Body of pancreas (tissue), 4 donors: ENCODE results near the gene YIF1B. TPM values are rescaled to one million over a fixed set of nuclear protein-coding genes. Genes with fewer than 3 reads are reported as not detected.
A peak's percentile ranks its signal among the peaks of the same experiment; 100 is the strongest.
"Not testable (repeated sequence)": the region's sequence is repeated elsewhere in the genome, so short reads cannot be mapped to it uniquely, and the experiment has no call there.

ENCODE experiments used
- ATAC-seq: fragments of 150-250 bp; one replicate; pipeline ENCODE4 v1.9.1; 2016
- DNase-seq, 4 donors: peaks; one replicate each; pipeline ENCODE4 v3.0.0-alpha.2; 2019
- H3K27ac ChIP-seq, 4 donors: fragments of 200-600 bp; sonication (generic); 1 replicate in 3 of 4; 2 replicates in 1 of 4; pipeline versions ENCODE4 v1.5.1 to v1.6.1; 2016 to 2019; ENCODE audit warnings: mild to moderate bottlenecking in 1 of 4, mixed read lengths in 1 of 4, moderate library complexity in 1 of 4
- H3K27me3 ChIP-seq, 2 donors: fragments of 200-600 bp; sonication (generic); one replicate each; pipeline ENCODE4 v1.6.0; 2016; ENCODE audit warnings: mild to moderate bottlenecking in 1 of 2
- H3K36me3 ChIP-seq, 2 donors: fragments of 200-600 bp; sonication (generic); replicated peaks in 1 of 2; 2 replicates each; pipeline ENCODE4 v1.5.1; 2016; ENCODE audit warnings: low read depth in 2 of 2; ENCODE audit not compliant: insufficient read depth in 1 of 2
- H3K4me1 ChIP-seq: fragments of 200-600 bp; sonication (generic); one replicate; pipeline ENCODE4 v1.6.0; 2016
- H3K4me3 ChIP-seq, 2 donors: fragments of 200-600 bp; sonication (generic); 1 replicate in 1 of 2; 2 replicates in 1 of 2; pipeline ENCODE4 v1.5.1; 2016 to 2019
- H3K9me3 ChIP-seq, 3 donors: fragments of 200-600 bp; sonication (generic); 1 replicate in 2 of 3; 2 replicates in 1 of 3; pipeline ENCODE4 v1.5.1; 2016
- POLR2A ChIP-seq, 3 donors: fragments of 450-650 bp; IDR thresholded peaks; one replicate each; pipeline ENCODE4 v1.6.1; 2016; ENCODE audit warnings: antibody characterized with exemption in 3 of 3, mild to moderate bottlenecking in 2 of 3
- WGBS, 2 donors: methylation state at CpG; one replicate each; pipeline ENCODE4 v1.1.5; 2017; 5-methylcytosine and 5-hydroxymethylcytosine counted together
- intact Hi-C: fragments of 100-400 bp; cut with DNase I; formaldehyde crosslinking; loops from one replicate; pipeline ENCODE4 v1.15.1; 2023
- total RNA-seq, 2 donors: library from RNA; depleted of rRNA; stranded (reverse); fragments of >200 nt; gene quantifications; one replicate each; pipeline ENCODE4 v1.1.0, GENCODE V29; 2016
- TF ChIP-seq, protein P1 (sequence below), 7 experiments: fragments of 450-650 bp in 4 of 7; fragments of 200-600 bp in 3 of 7; sonication (generic) in 3 of 7; IDR thresholded peaks; one replicate each; pipeline ENCODE4 v1.5.1; 2016 to 2019; ENCODE audit warnings: antibody characterized with exemption in 7 of 7

YIF1B gene
- total RNA-seq, 2 donors from 2014 or later = 8.2 to 22.3 TPM

GRCh38 chr19:38265213-38265861 is 50.4 kb downstream of the YIF1B start:
- intact Hi-C loops = no loop called here
- Histone ChIP-seq H3K27me3 (no peaks in the 10 kb centered on the region), H3K4me1 (peaks cover 61% of the 10 kb centered on the region), H3K9me3 (no peaks in the 10 kb centered on the region), H3K27ac (peak overlapping the region; percentile 89 to 97 (median 94)), H3K4me3 (peak overlapping the region; percentile 63 to 78), H3K36me3 (no peaks in the 10 kb centered on the region)
- no peak for ATAC-seq
- TF ChIP-seq, protein P1, sequence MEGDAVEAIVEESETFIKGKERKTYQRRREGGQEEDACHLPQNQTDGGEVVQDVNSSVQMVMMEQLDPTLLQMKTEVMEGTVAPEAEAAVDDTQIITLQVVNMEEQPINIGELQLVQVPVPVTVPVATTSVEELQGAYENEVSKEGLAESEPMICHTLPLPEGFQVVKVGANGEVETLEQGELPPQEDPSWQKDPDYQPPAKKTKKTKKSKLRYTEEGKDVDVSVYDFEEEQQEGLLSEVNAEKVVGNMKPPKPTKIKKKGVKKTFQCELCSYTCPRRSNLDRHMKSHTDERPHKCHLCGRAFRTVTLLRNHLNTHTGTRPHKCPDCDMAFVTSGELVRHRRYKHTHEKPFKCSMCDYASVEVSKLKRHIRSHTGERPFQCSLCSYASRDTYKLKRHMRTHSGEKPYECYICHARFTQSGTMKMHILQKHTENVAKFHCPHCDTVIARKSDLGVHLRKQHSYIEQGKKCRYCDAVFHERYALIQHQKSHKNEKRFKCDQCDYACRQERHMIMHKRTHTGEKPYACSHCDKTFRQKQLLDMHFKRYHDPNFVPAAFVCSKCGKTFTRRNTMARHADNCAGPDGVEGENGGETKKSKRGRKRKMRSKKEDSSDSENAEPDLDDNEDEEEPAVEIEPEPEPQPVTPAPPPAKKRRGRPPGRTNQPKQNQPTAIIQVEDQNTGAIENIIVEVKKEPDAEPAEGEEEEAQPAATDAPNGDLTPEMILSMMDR (IDR thresholded peaks at IDR 0.05) = peak in 3 of 7 experiments; percentile 8 to 28 (median 26)
- no peak for TF ChIP-seq POLR2A (IDR thresholded peaks at IDR 0.05)
- peak; percentile 47 to 69 (median 58) for DNase-seq
- WGBS, 2 donors = 4 to 5% methylated on average over 14 of the region's 14 CpGs

- ATAC-seq (peak; percentile 4), DNase-seq (peak in 1 of 4 donors; percentile 99)
- peak within 1 kb of the TSS; percentile 63 to 78 for H3K4me3 ChIP-seq
- no peaks in the 10 kb centered on the region for H3K27me3 ChIP-seq
- intact Hi-C loops = no loop called here
- WGBS, 2 donors = 2 to 7% methylated on average over 13 to 75 of the region's 78 CpGs
- peak within 1 kb of the TSS; percentile 90 to 97 (median 94) for H3K27ac ChIP-seq
- H3K4me1 ChIP-seq = peaks cover 54% of the 10 kb centered on the region
- TF ChIP-seq POLR2A (IDR thresholded peaks at IDR 0.05) = peak; percentile 97 to 99 (median 98)
- TF ChIP-seq, protein P1 (IDR thresholded peaks at IDR 0.05) = peak in 1 of 7 experiments; percentile 18
- no peaks in the 10 kb centered on the region for H3K9me3 ChIP-seq
- H3K36me3 ChIP-seq = no peaks in the 10 kb centered on the region
Measured at GRCh38 chr19:38264486-38265212, 51.1 kb downstream of the YIF1B start, which contains the start of gene SPINT2. Gene SPINT2 (plus strand): TSS chr19:38264573. CDS start chr19:38264893, 320 bp downstream.

GRCh38 chr19:38263689-38264485 is 51.9 kb downstream of the YIF1B start:
- Histone ChIP-seq H3K4me3 (peak overlapping the region in 1 of 2 donors; percentile 78), H3K36me3 (no peaks in the 10 kb centered on the region), H3K27ac (peak overlapping the region; percentile 90 to 97 (median 94)), H3K4me1 (peaks cover 47% of the 10 kb centered on the region), H3K27me3 (no peaks in the 10 kb centered on the region), H3K9me3 (no peaks in the 10 kb centered on the region)
- intact Hi-C loops = no loop called here
- peak in 3 of 4 donors; percentile 97 to 98 (median 98) for DNase-seq
- TF ChIP-seq, protein P1 (IDR thresholded peaks at IDR 0.05) = no peak
- no peak for TF ChIP-seq POLR2A (IDR thresholded peaks at IDR 0.05)
- peak; percentile 91 for ATAC-seq
- 6 to 42% methylated on average over 5 to 34 of the region's 34 CpGs for WGBS, 2 donors

DNA sequence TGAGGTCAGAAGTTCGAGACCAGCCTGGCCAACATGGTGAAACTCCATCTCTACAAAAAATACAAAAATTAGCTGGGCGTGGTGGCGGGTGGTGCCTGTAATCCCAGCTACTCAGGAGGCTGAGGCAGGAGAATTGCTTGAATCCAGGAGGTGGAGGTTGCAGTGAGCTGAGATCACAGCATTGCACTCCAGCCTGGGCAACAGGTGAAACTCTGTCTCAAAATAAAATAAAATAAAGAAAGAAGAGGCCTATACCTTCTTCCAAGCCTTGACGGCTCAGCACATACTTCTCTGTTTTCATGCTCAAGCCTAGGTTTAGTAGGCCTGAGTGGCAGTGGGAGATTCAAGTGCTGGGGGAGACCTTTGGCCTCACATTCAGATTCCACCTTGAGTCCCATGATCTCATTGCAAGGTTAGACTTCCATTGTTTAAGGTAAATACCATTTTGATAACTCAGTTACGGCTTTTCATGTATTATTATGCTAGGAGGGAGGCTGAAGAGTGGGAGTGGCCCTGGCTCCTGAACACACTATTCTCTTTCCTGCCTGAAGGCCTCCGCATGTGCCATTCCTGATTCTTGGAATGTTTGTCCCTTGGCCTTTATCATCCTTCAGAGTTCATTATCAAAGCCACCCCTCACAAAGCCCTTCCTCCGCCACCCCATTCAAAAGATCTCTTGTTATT is 53.0 kb downstream of the YIF1B start:
- no peak for TF ChIP-seq POLR2A (IDR thresholded peaks at IDR 0.05)
- TF ChIP-seq, protein P1 (IDR thresholded peaks at IDR 0.05) = no peak
- Histone ChIP-seq H3K4me3 (no peak overlapping the region), H3K9me3 (no peaks in the 10 kb centered on the region), H3K27ac (peak overlapping the region in 2 of 4 donors; percentile 24 to 94), H3K4me1 (peaks cover 35% of the 10 kb centered on the region), H3K27me3 (no peaks in the 10 kb centered on the region), H3K36me3 (no peaks in the 10 kb centered on the region)
- no peak for ATAC-seq
- intact Hi-C loops = no loop called here
- DNase-seq = no peak
- WGBS, 2 donors = 81 to 84% methylated on average over 7 of the region's 7 CpGs

DNA sequence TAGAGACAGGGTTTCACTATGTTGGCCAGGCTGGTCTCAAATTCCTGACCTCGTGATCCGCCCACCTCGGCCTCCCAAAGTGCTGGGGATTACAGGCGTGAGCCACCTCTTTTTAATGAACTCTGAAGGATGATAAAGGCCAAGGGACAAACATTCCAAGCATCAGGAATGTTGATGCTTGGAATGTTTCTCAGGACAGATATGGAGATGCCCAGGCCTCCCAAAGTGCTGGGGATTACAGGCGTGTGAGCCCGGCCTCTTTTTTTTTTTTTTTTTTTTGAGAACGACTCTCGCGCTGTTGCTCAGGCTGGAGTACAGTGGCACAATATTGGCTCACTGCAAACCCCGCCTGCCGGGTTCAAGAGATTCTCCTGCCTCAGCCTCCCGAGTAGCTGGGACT is 53.8 kb downstream of the YIF1B start:
- H3K4me3 ChIP-seq, DNase-seq, intact Hi-C loops, H3K27ac ChIP-seq, H3K9me3 ChIP-seq, H3K36me3 ChIP-seq, H3K27me3 ChIP-seq, ATAC-seq: not testable (repeated sequence)
- 88 to 89% methylated on average over 9 to 11 of the region's 12 CpGs for WGBS, 2 donors
- peaks cover 28% of the 10 kb centered on the region for H3K4me1 ChIP-seq
